HepG2 (cell line): ENCODE results near the gene TRIO. TPM values are rescaled to one million over a fixed set of nuclear protein-coding genes. Genes with fewer than 3 reads are reported as not detected.

Source experiments
- ATAC-seq: fragments of 200-7000 bp; cut with Tn5 transposase; 3 replicates; pipeline ENCODE4 v1.9.1; 2020; ENCODE audit warnings: mild to moderate bottlenecking, moderate library complexity
- BruUV-seq: library from RNA; stranded (reverse); fragments of 400-500 nt; replicated peaks from 2 replicates; lab custom pipeline; 2021; lab: Mats Ljungman, UMichigan
- CTCF ChIA-PET: fragments of 300-600 bp; formaldehyde crosslinking; extraction: SDS; loops from one replicate; lab custom pipeline; 2021; ENCODE audit warnings: low total read pairs, inconsistent platforms, low intra/inter-chr PET ratio; lab: Yijun Ruan, JAX
- POLR2A ChIA-PET: fragments of 350-600 bp; sonication (Branson Sonifier 250); formaldehyde crosslinking; loops from one replicate; lab custom pipeline; 2020; ENCODE audit warnings: antibody characterized with exemption, inconsistent platforms; lab: Yijun Ruan, JAX
- DNase-seq: peaks from one replicate; pipeline ENCODE4 v3.0.0-alpha.2; 2015; ENCODE audit warnings: low spot score
- FAIRE-seq: peaks from 3 replicates; lab custom pipeline; 2011; peaks lifted over from hg19 to GRCh38; lab: Jason Lieb, UNC
- H2AFZ ChIP-seq: one replicate; pipeline ENCODE4 v1.6.1; 2011; ENCODE audit warnings: low read length, inconsistent platforms
- H3K27ac ChIP-seq: fragments of 300-600 bp; 3 replicates; pipeline ENCODE4 v1.8.0; 2011; ENCODE audit warnings: mixed run types, mild to moderate bottlenecking, mixed read lengths, low read length, inconsistent platforms; ENCODE audit not compliant: insufficient read depth; ENCODE audit errors: extremely low read length
- H3K27me3 ChIP-seq, 2 experiments: fragments of 200-600 bp in 1 of 2; 2 replicates in 1 of 2; 3 replicates in 1 of 2; pipeline versions ENCODE4 v1.6.0 to v1.8.0; 2011; ENCODE audit warnings: low read length in 2 of 2, mild to moderate bottlenecking in 2 of 2, moderate library complexity in 2 of 2, inconsistent platforms in 1 of 2; ENCODE audit not compliant: insufficient read depth in 2 of 2, control insufficient read depth in 1 of 2
- H3K36me3 ChIP-seq, 2 experiments: fragments of 200-600 bp in 1 of 2; replicated peaks in 1 of 2; 2 replicates in 1 of 2; 3 replicates in 1 of 2; pipeline versions ENCODE4 v1.5.1 to v1.8.0; 2011; ENCODE audit warnings: low read length in 2 of 2, inconsistent platforms in 1 of 2; ENCODE audit not compliant: insufficient read depth in 2 of 2, control insufficient read depth in 1 of 2
- H3K4me1 ChIP-seq: 2 replicates; pipeline ENCODE4 v1.5.1; 2012; ENCODE audit warnings: low read length, inconsistent platforms; ENCODE audit not compliant: insufficient read depth
- H3K4me2 ChIP-seq: 2 replicates; pipeline ENCODE4 v1.6.0; 2011; ENCODE audit warnings: low read depth, low read length, inconsistent platforms
- H3K4me3 ChIP-seq, 3 experiments: fragments of 200-600 bp in 1 of 3; sonication (generic), shearing (Covaris generic) in 1 of 3; replicated peaks in 1 of 3; 2 replicates each; pipeline ENCODE4 v1.5.1; 2011 to 2016; ENCODE audit warnings: low read length in 3 of 3, inconsistent platforms in 2 of 3, low read depth in 2 of 3, mild to moderate bottlenecking in 2 of 3, control low read depth in 1 of 3, mixed read lengths in 1 of 3; ENCODE audit not compliant: insufficient read depth in 1 of 3
- H3K79me2 ChIP-seq: one replicate; pipeline ENCODE4 v1.6.1; 2011; ENCODE audit warnings: low read length, inconsistent platforms; ENCODE audit not compliant: insufficient read depth
- H3K9ac ChIP-seq: 2 replicates; pipeline ENCODE4 v1.6.0; 2011; ENCODE audit warnings: mild to moderate bottlenecking, low read depth, low read length, inconsistent platforms; ENCODE audit not compliant: insufficient read depth
- H3K9me3 ChIP-seq: 2 replicates; pipeline ENCODE4 v1.5.1; 2012; ENCODE audit warnings: mild to moderate bottlenecking, low read length
- H4K20me1 ChIP-seq: 2 replicates; pipeline ENCODE4 v1.6.0; 2011; ENCODE audit warnings: inconsistent platforms, mild to moderate bottlenecking, low read length, moderate library complexity; ENCODE audit not compliant: insufficient read depth
- CBX1 ChIP-seq: IDR thresholded peaks from one replicate; pipeline ENCODE4 v1.6.1; 2016; ENCODE audit warnings: antibody characterized with exemption, low read depth
- GPBP1L1 ChIP-seq: sonication (generic); formaldehyde crosslinking; IDR thresholded peaks from 2 replicates; pipeline ENCODE4 v1.5.0; 2020; ENCODE audit warnings: mild to moderate bottlenecking, missing genetic modification reagents
- HDAC6 ChIP-seq: fragments of 200-600 bp; sonication (generic); IDR thresholded peaks from 2 replicates; pipeline ENCODE4 v1.7.0; 2017; ENCODE audit warnings: mild to moderate bottlenecking, antibody characterized with exemption, low read length, low read depth
- KLF9 ChIP-seq: IDR thresholded peaks from 2 replicates; pipeline ENCODE4 v1.6.1; 2016; ENCODE audit warnings: low read depth
- MTA1 ChIP-seq: sonication (generic); formaldehyde crosslinking; IDR thresholded peaks from 2 replicates; pipeline ENCODE4 v1.4.0; 2020; ENCODE audit warnings: missing genetic modification reagents, mild to moderate bottlenecking, borderline replicate concordance
- MZF1 ChIP-seq: sonication (generic); formaldehyde crosslinking; IDR thresholded peaks from 2 replicates; pipeline ENCODE4 v1.8.1; 2023; ENCODE audit warnings: mild to moderate bottlenecking, missing genetic modification reagents, borderline replicate concordance
- SATB2 ChIP-seq: sonication (generic); formaldehyde crosslinking; IDR thresholded peaks from 2 replicates; pipeline ENCODE4 v1.5.0; 2020; ENCODE audit warnings: missing genetic modification reagents
- SMAD3 ChIP-seq: sonication (generic); formaldehyde crosslinking; IDR thresholded peaks from 2 replicates; pipeline ENCODE4 v1.4.0; 2020; ENCODE audit warnings: missing genetic modification reagents
- TCF12 ChIP-seq, 2 experiments: fragments of 450-650 bp in 1 of 2; sonication (generic) in 1 of 2; formaldehyde crosslinking in 1 of 2; IDR thresholded peaks; 2 replicates each; pipeline versions ENCODE4 v1.6.1 to v1.8.0; 2017 to 2022; ENCODE audit warnings: antibody characterized with exemption in 1 of 2, mild to moderate bottlenecking in 1 of 2, missing genetic modification reagents in 1 of 2, moderate library complexity in 1 of 2
- ZEB1 ChIP-seq: IDR thresholded peaks from 2 replicates; pipeline ENCODE4 v1.6.1; 2012; ENCODE audit warnings: mild to moderate bottlenecking, low read depth, inconsistent platforms; ENCODE audit not compliant: insufficient replicate concordance
- ZNF224 ChIP-seq: sonication (generic); formaldehyde crosslinking; IDR thresholded peaks from 2 replicates; pipeline ENCODE4 v1.5.0; 2020; ENCODE audit warnings: mild to moderate bottlenecking, missing genetic modification reagents
- ZNF335 ChIP-seq: sonication (generic); formaldehyde crosslinking; IDR thresholded peaks from 2 replicates; pipeline ENCODE4 v1.4.0; 2020; ENCODE audit warnings: missing genetic modification reagents
- ZNF564 ChIP-seq: sonication (generic); formaldehyde crosslinking; IDR thresholded peaks from 2 replicates; pipeline ENCODE4 v1.8.1; 2023; ENCODE audit warnings: mild to moderate bottlenecking, missing genetic modification reagents
- ZNF572 ChIP-seq: sonication (generic); formaldehyde crosslinking; IDR thresholded peaks from 2 replicates; pipeline ENCODE4 v1.5.1; 2020; ENCODE audit warnings: mild to moderate bottlenecking, missing genetic modification reagents
- ZNF672 ChIP-seq: sonication (generic); formaldehyde crosslinking; IDR thresholded peaks from 2 replicates; pipeline ENCODE4 v1.8.1; 2022; ENCODE audit warnings: missing genetic modification reagents
- ZNF784 ChIP-seq: sonication (generic); formaldehyde crosslinking; IDR thresholded peaks from 2 replicates; pipeline ENCODE4 v1.5.1; 2020; ENCODE audit warnings: missing genetic modification reagents, mild to moderate bottlenecking, borderline replicate concordance
- WGBS: methylation state at CpG from one replicate; pipeline ENCODE4 v1.1.6; 2017; ENCODE audit warnings: low lambda C conversion rate; 5-methylcytosine and 5-hydroxymethylcytosine counted together
- in situ Hi-C: cut with HindIII; loops from 2 replicates; pipeline ENCODE4 v1.10.0; 2017; ENCODE audit warnings: low pct_unique_long_range_greater_than_20kb; ENCODE audit not compliant: extremely low pct_ligation_motif_present
- intact Hi-C: fragments of 100-400 bp; cut with micrococcal nuclease; formaldehyde crosslinking; loops from one replicate; pipeline ENCODE4 v1.10.0; 2022; ENCODE audit not compliant: unreplicated experiment
- polyA plus RNA-seq, 8 experiments: library from polyadenylated mRNA; depleted of rRNA in 3 of 8; stranded (reverse) in 7 of 8; unstranded in 1 of 8; fragments of >200 nt; fragmentation: Illumina TruSeq in 4 of 8; extraction: Trizol in 4 of 8; gene quantifications; 2 replicates each; pipeline versions ENCODE4 v1.2.1 to v1.2.3, GENCODE V29; 2011 to 2016; ENCODE audit warnings: low read depth in 4 of 8, missing spikeins in 1 of 8, mixed read lengths in 1 of 8; ENCODE audit not compliant: insufficient read depth in 1 of 8
- total RNA-seq, 5 experiments: library from RNA; depleted of rRNA; stranded (reverse); fragments of >200 nt; fragmentation: Illumina TruSeq; extraction: Trizol; gene quantifications; 2 replicates each; pipeline ENCODE4 v1.2.3, GENCODE V29; 2016; ENCODE audit warnings: low read depth in 1 of 5
- TF ChIP-seq, protein P1 (sequence below): sonication (generic); formaldehyde crosslinking; IDR thresholded peaks from 2 replicates; pipeline ENCODE4 v1.8.1; 2023; ENCODE audit warnings: missing genetic modification reagents, inconsistent platforms, borderline replicate concordance

Gene TRIO
- total and polyA plus RNA-seq, 2 of the 13 experiments (the other 11 are each of a cell fraction or from before 2014, with no cell fraction given), result 45.2 to 45.9 TPM

- TF ChIP-seq GPBP1L1 (CRISPR knock-in tag) (no peak), SMAD3 (CRISPR knock-in tag) (no peak), ZNF224 (CRISPR knock-in tag) (no peak), MZF1 (CRISPR knock-in tag) (no peak)
Observed at GRCh38 chr5:14321936-14322335, 178.8 kb downstream of the TRIO start (continued).

- no TSS peak for BruUV-seq
- no peaks in the 10 kb centered on the region for H4K20me1 ChIP-seq
- peaks cover 6 to 40% of the 10 kb centered on the region in 2 experiments for H3K36me3 ChIP-seq
- FAIRE-seq (no peak), DNase-seq (no peak), ATAC-seq (no peak)
- H3K9ac ChIP-seq, result no peak overlapping the region
- ChIA-PET POLR2A (no interaction called here), CTCF (no interaction called here)
- no peaks in the 10 kb centered on the region for H3K9me3 ChIP-seq
- no peak overlapping the region for H2AFZ ChIP-seq
- 100% methylated on average over 4 of the region's 4 CpGs for WGBS
- no peak overlapping the region for H3K27ac ChIP-seq
- no peaks in the 10 kb centered on the region for H3K4me1 ChIP-seq
- in situ Hi-C loops, result no loop called here
- H3K4me2 ChIP-seq, result no peak overlapping the region
- no peaks in the 10 kb centered on the region for H3K79me2 ChIP-seq
- H3K27me3 ChIP-seq, result no peaks in the 10 kb centered on the region
- intact Hi-C loops, result no loop called here
- no peak overlapping the region for H3K4me3 ChIP-seq
- TF ChIP-seq KLF9 (no peak), TCF12 (IDR thresholded peaks at IDR 0.05) (no peak), TCF12 (CRISPR knock-in tag; IDR thresholded peaks at IDR 0.05) (no peak), ZEB1 (no peak), CBX1 (no peak), ZNF335 (CRISPR knock-in tag) (no peak), SATB2 (CRISPR knock-in tag) (no peak), ZNF784 (CRISPR knock-in tag) (no peak), ZNF564 (CRISPR knock-in tag) (no peak), HDAC6 (no peak), ZNF672 (CRISPR knock-in tag) (no peak), MTA1 (CRISPR knock-in tag) (no peak), ZNF572 (no peak)
- TF ChIP-seq, protein P1, sequence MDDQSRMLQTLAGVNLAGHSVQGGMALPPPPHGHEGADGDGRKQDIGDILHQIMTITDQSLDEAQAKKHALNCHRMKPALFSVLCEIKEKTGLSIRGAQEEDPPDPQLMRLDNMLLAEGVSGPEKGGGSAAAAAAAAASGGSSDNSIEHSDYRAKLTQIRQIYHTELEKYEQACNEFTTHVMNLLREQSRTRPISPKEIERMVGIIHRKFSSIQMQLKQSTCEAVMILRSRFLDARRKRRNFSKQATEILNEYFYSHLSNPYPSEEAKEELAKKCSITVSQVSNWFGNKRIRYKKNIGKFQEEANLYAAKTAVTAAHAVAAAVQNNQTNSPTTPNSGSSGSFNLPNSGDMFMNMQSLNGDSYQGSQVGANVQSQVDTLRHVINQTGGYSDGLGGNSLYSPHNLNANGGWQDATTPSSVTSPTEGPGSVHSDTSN, result no peak
Observed at GRCh38 chr5:14322437-14323187, 179.5 kb downstream of the TRIO start.
